Measurements from ENCODE around the gene VAV2.
"Not testable (repeated sequence)": the region's sequence is repeated elsewhere in the genome, so short reads cannot be mapped to it uniquely, and the experiment has no call there.

Gene VAV2

GRCh38 chr9:133995012-133995896, 3.1 kb upstream of the VAV2 start:
- DNase-seq, result peak; percentile 25

- peak; percentile 70 for DNase-seq
Measured at GRCh38 chr9:133994353-133995011, 2.4 kb upstream of the VAV2 start.

GRCh38 chr9:133993635-133994253, 1.6 kb upstream of the VAV2 start:
- no peak for DNase-seq

GRCh38 chr9:133992780-133993634, 883 bp upstream of the VAV2 start:
- peak; percentile 95 for DNase-seq

- peak; percentile 36 for DNase-seq
Measured at GRCh38 chr9:133991214-133991921, 756 bp downstream of the VAV2 start.

GRCh38 chr9:133990366-133991213, 1.5 kb downstream of the VAV2 start:
- DNase-seq, result peak; percentile 88

- no peak for DNase-seq
Measured at GRCh38 chr9:133989625-133990365, 2.3 kb downstream of the VAV2 start.

- not testable (repeated sequence) for DNase-seq
Measured at GRCh38 chr9:133988771-133989170, 3.4 kb downstream of the VAV2 start.

- no peak for DNase-seq
Measured at GRCh38 chr9:133987946-133988665, 4.0 kb downstream of the VAV2 start.

GRCh38 chr9:133987446-133987788, 4.7 kb downstream of the VAV2 start:
- no peak for DNase-seq

- DNase-seq, result no peak
Measured at GRCh38 chr9:133986774-133987445, 5.2 kb downstream of the VAV2 start.

- DNase-seq, result no peak
Measured at GRCh38 chr9:133986061-133986460, 6.1 kb downstream of the VAV2 start.

- no peak for DNase-seq
Measured at GRCh38 chr9:133982971-133983720, 9.0 kb downstream of the VAV2 start.

GRCh38 chr9:133981958-133982681, 10.0 kb downstream of the VAV2 start:
- DNase-seq, result no peak

GRCh38 chr9:133981589-133981957, 10.6 kb downstream of the VAV2 start:
- DNase-seq, result no peak

GRCh38 chr9:133980864-133981588, 11.1 kb downstream of the VAV2 start:
- DNase-seq, result no peak

Measured in EL (cell line).